ENCODE results near the gene PNMA8B. TPM values are rescaled to one million over a fixed set of nuclear protein-coding genes. Genes with fewer than 3 reads are reported as not detected.
"Not testable (repeated sequence)": the region's sequence is repeated elsewhere in the genome, so short reads cannot be mapped to it uniquely, and the experiment has no call there.

Gene PNMA8B
- total RNA-seq, 1 experiment from 2014 or later, result 0.07 TPM

DNA sequence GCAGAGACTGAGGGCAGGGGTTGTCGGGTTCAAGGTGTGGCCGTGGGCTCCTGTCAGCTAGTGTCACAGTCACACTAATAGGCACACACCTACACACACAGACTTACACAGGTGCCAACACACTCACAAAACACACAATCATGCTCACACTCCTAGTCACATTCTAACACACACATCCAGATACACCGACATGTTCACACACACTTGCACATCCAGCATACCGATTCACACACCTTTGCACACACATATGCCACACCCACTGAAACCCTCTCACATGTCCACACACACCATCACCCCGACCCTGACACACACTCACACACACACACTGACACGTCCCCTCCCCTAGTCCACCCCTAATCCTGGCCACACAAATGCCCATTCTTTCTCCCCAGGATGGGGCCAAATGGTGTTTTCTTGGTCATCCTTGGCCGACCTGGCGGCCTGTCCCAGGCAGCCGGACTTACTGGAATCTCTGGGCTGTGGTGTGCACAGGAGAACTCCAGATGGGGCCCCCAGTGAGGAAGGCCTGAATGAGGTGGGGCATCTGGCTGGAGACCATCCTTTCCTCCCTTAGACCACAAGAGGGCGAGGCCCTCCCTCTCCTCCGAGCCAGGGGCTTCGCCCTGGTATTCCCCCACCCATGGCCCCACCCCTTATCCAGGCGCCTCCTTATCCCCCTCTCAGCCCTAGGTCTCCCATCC is 19.1 kb upstream of the PNMA8B start:
- DNase-seq (ENCODE audit: low read depth), result no peak

DNA sequence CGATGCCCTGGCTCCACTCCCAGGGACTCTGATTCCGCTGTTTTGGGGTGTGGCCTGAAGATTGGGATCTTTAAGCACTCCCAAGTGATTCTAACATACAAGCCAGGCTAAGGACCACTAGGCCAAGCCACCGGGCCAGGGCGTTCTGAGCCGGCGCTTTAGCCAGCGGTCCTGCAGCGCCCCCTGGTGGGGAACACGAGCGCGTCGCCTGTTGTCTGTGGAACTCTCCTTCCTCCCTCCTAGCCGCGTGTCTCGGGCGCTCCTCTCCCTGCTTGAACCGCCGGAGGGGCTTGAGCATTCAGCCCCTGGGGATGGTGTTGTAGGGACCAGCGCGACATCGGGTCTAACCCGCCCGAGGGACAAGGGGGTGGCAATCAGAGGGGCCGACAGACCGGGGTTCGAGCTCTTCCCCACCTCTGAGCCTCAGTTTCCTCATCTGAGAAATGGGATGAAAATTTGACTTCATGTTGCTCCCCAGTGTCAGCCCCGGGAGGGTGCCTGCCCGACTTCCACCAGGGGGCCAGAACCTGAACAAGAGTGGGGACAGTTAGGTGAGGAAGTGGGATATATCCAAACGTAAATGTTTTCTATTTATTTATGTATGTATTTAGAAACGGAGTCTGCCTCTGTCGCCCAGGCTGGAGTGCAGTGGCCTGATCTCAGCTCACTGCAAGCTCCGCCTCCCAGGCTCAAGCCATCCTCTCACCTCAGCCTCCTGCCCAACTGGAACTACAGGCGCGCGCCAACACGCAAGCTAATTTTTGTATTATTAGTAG is 18.0 kb upstream of the PNMA8B start:
- DNase-seq (ENCODE audit: low read depth), result peak; percentile 59

DNA sequence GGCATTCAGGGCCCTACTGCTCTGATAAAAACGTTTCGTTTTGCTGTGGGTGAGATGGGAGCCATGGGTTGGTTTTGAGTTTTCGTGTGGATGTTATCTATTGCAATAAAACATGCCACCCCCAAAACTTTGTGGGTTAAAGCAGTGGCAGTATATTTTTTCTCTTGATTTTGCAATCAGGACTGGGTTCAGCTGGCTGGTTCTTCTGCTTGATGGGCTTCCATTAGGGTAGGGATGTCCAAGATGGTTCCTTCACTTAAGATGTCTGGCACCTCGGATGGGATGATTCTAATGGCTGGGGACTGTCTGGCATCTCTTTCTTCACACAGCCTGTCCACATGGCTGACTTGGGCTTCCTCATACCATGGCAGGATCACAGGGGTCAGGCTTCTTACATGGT is 15.6 kb upstream of the PNMA8B start:
- no peak for DNase-seq (ENCODE audit: low read depth)

DNA sequence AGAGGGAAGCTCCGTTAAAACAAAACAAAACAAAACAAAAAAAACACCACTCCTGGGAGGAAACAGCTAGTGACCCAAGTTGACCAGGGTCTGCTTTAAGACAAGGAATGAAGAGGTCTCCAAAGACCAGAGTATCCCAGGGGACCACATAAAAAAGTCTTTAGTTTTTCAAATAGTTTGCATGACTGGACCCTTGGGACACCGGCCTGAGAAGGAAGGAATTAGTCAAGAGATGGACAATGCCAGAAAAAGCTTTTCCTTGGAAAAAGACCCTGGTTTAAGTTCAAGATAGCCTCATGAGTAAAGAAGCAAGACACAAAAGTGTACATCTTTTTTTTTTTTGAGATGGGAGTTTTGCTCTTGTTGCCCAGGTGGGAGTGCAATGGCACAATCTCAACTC is 12.5 kb upstream of the PNMA8B start:
- no peak for DNase-seq (ENCODE audit: low read depth)

DNA sequence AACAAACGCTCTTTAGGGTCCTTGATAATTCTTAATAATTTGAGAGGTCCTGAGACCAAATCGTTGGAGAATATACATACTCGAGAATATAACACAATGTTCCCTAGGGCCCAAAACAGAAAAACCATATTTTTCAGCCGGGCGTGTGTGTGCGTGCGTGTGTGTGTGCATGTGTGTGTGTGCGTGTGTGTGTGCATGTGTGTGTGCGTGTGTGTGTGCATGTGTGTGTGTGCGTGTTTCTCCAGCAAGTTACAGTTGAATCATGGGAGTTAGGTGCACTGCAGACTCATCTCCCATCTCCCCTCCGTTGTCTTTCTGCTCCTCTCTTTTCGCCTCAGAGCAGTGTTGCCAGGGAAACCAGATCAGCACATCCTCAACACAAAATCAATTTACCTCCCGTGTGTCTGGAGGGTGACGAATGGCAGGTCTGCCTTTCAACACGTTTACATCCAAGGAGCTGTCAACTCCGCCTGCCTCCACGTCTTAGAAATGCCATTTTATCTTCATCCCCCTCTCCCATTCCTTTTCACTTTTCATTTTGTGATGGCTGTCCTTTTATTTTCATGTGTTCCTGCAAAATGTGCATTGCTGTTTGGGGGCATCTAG is 8.3 kb upstream of the PNMA8B start:
- peak; percentile 23 for DNase-seq (ENCODE audit: low read depth)

DNA sequence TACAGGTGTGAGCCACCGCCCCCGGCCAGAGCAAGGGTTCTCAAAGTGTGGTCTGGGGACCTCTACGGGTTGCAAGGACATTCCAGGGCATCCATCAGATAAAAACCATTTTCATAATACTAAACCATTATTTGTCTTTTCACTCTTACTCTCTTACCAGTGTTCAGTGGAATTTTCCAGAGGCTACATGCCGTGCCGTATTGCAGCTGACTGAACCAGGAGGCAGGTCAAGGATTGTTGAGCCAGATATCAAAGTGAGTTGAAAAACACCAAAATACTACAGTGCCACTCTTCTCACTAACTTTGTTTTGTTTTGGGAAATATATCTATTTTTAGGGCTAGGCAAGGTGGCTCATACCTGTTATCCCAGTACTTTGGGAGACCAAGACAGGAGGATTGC is 7.2 kb upstream of the PNMA8B start:
- no peak for DNase-seq (ENCODE audit: low read depth)

DNA sequence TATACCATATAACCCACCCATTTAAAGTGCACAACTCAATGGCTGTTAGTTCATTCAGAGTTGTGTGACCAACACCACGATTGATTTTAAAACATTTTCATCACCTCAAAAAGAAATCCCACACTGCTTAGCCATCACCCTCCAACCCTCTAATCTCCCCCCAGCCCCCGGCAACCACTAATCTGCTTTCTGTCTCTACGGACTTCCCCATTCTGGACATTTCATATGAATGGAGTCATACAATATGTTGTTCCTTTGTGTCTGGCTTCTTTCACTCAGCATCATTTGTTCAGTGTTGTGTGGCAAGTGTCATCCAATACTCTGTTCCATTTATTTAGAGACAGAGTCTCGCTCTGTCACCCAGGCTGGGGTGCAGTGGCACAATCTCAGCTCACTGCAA is 4.0 kb upstream of the PNMA8B start:
- no peak for DNase-seq (ENCODE audit: low read depth)

DNA sequence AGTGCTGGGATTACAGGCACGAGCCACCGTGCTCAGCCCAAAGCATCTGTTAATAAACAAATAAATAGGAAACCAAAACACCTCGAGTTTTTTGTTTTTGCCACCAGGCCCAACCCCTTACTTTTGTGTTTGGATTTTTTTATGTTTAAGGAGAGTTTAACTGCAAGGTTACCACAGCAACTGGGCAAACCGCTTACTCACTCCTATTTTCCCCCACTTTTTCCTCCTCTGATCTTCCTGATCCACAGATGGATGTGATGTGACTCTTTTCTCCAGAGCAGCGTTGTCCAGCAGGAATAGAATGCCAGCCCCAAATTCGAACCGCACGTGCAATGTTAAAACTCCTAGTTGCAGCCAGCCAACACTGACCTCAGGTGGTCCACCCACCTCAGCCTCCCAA is 2.1 kb upstream of the PNMA8B start:
- peak; percentile 41 for DNase-seq (ENCODE audit: low read depth)

DNA sequence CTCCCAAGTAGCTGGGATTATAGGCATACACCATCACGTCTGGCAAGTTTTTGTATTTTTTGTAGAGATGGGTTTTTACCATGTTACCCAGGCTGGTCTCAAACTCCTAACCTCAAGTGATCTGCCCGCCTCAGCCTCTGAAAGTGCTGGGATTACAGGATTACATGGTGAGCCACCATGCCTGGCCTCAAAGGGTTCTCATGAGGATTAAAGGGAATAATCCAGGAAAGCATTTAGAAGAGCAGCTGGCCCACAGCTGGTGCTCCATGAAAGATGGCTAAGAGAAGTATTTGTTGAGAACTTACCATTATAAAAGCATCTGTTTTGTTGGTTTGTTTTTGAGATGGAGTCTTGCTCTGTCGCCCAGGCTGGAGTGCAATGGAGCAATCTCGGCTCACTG is 1.2 kb upstream of the PNMA8B start:
- DNase-seq (ENCODE audit: low read depth), result not testable (repeated sequence)

DNA sequence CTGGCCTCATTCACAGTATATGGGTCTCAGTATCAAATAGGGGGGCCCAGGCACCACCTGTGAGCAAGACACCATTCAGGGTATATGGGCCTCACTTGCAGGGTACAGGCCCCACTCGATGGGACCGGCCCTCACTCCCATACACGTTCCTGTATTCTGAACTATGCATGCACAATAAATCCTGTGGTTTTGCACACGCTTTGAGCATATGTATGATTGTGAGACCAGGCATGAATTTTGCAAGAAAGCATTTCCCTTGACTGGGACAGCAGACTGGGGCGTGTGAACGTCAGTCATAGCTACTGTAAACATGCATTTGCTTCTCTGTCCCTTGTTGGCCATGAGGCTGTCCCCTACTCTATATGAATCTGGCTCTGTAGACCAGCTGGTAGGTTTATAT is 637 bp upstream of the PNMA8B start:
- no peak for DNase-seq (ENCODE audit: low read depth)

DNA sequence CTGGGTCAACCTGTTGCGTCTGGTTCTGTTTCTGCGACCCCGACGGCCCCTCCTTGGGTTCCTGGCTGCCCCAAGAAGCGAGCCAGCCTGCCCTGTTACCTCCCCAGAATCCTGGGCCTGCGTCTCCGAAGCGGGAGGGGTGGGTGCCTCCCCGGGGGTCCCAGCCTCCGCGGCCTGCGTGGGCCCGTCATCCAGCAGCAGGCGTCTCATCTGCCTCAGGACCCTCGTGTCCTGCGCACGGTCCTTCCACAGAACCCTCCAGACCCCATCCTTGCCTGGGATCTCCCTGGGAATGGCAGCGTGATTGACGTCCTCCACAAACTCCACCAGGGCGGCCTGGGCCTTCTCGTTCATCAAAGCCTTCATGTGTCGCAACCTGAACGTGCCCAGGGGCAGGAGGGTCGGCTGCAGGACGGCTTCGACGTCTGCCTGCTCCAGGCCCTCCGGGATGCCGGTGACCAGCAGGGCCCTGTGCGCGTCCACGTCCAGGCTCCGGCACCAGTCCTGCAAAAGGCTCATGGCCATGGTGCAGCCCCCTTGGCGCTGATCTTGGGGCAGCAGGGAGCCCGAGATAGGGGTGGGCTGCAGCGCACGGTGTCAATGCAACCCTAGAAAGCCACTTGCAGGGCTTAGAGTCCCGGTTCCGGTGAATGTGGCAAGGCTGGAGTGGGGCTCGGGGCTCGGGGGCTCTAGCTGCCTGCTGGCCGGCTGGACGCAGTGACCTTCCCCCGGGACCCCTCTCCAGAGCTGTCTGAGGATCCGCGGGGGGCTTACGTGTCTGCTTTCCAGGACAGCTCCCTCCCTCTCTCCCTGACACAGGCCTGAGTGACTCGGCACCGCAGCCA is 504 bp downstream of the PNMA8B start:
- no peak for DNase-seq (ENCODE audit: low read depth)

DNA sequence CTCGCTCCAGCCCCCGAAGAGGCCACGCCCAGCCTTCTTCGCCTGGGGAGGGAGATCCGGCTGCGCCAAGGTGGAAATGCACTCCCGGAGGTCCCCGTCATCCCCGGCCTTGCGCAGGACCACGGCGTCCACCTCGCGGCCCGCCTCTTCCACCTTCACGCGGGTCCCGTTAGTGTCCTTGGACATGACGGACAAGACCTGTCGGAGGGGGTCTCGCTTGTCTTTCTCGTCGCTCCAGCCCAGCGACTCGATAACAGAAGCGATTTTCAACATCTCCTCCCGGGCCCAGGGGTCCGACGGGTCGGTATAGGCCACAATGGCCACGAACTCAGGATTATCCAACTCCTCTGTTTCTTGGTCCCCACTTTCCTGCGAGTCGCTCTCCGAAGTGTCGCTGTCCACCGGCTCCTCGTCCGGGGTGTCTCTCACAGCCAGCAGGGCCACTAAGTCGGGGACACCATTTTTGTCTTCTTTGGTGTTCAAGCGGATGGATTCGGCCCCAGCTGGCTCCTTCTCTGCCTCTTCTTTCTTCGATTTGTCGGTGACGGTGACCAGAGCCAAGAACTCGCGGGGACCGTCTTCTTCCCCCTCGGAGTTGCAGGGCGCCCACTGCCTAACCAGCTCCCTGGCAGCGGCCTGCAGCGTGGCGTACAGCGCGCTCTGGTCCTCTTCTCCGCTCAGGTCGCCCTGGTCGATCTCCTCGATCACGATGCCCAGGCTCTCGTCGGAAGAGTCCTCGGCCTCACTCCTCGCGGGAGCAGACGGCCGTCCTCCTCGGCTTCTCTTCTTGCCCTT is 1.3 kb downstream of the PNMA8B start:
- DNase-seq (ENCODE audit: low read depth), result no peak

DNA sequence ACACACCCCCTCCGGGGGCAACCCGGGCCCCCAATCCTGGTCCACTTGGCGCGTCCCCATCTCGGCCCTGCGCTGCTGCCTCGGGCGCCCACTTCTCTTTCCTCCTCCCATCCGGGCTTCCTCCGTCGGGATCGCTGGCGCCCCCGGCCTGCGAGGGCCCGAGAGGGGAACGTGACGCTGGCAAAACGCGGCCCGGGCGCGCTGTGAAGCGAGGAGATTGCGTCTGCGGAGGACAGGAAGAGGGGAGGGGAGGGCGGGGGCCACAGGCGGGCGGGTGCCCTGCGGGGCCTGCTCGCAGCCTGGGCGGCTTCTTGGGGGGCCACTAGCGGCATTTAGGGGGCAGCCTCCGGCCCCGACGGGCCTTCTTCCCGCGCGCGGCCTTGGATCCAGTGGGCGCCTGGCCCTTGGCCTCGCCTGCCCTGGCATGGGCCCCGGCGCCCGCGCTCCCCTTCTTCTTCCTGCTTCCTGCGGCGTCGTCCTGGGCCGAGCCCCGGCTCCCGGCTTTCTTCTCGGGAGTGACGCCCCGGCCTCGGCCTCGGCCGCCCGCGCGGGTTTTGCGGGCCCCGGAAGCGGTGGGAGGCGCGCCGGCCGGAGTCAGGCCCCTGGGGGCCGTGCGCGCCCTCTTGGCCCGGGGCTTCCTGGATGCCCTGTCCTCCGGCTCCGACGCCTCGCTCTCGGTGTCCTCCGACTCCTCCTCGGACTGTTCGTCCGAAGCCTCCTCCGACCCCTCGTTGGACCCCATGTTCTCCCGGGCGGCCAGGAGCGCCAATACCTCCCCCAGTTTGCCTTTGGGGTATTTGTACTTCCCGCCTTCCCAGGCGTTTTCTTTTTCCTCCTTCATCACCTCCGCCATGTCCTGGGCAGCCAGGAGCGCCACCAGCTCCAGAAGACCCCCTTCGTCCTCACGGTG is 2.2 kb downstream of the PNMA8B start:
- no peak for DNase-seq (ENCODE audit: low read depth)

DNA sequence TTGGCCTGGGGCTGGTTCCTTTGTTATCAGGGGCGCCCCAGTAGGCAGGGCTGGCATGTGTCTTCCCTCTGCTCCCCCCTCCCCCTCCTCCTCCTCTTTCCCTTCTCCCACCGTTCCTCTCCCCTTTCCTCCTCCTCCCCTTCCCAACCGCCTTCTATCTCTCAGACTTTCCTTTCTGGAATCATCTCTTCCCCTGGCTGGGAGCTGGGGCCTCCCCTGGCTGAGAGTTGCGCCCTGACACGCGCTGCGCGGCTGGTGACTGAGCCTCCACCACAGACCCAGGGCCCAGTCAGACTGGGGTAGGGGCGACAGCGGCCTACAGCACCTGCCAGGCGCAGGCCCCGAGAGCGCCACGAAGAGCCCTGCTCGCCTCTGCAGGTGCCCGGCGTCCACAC is 2.8 kb downstream of the PNMA8B start:
- no peak for DNase-seq (ENCODE audit: low read depth)

DNA sequence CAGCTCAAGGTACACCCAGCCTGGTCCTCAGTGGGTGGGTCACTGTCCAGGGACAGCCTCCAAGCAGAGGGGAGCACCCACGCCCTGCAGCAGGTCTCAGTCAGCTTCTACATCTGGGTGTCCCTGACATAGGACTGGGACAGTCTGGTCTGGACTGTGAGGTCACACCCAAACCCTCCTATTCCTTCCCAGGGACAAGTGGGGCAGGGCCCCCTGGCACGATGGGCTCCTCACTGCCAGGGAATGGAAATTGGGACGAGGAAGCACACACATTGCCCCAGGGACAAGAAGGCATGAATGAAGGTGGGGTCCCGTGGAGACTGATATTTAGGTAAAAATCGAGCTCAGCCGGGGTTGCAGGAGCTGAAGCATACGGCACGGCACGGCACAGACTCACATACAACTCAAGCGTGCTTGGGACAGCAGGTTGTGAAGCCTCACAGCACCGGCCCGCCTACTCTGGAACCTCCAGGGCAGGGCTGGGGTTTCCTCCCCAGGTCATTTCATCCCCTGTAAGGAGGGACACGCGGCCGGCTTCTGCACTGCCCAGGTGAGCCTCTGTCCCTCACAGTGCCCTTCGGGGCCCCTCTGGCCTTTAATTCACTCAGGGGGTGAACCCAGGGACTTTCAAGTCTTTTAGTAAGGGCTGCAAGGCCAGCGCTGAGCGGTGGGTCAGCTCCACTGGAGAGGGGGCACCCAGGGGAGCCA is 3.5 kb downstream of the PNMA8B start:
- no peak for DNase-seq (ENCODE audit: low read depth)

DNA sequence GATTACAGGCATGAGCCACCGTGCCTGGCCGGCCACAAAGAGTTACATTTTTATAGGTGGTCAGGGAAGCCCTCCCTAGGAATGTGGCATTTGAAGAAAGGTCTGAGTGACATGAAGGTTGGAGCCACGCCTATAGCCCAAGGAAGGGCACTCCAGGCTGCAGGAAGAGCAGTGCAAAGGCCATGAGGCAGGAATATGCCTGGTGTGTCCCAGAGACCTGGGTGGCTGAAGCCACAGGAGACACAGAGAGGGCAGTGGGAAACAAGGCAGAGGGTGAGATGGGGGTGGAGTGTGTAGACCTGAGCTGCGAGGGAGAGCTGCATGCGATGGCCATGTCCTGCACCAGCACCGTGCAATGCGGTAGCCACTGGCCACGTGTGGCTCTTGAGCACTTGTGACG is 4.9 kb downstream of the PNMA8B start:
- no peak for DNase-seq (ENCODE audit: low read depth)

DNA sequence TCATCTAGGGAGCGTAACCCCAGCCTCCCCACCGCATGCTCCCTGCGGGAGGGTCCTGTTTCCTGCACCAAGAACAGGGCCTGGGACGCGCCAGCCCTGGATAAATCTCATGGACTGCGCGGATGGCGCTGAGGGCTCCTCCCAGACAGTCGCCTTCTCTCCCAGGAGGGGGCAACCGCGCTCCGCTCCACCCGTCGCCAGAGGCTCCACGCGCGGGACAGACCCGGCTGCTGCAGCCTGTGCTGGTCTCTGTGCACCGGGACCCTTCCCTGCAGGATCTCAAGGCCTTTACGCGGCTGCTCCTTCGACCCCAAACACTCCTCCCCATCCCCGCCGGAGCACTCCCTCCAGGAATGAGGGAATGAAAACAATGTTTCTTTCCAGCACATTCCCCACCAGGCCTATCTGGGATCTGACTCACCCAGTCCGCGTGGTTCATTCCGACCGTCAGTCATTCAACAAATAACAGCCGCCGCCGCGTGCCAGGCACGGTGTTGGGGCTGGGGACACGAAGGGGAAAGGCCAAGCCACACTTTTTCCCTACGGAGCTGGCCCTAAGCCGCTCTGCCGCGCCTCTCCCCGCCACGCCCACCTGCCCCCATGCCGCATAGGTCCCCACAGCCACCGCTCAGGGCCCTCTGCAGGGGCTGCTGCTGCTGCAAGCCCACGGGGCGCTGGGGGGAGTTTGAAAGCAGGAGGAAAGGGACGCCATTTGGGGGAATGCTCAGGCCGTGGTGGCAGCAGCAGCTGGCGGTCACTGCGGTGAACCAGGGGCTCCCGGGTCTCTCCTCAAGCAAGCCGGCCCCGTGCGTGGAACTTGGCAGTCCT is 6.0 kb downstream of the PNMA8B start:
- peak; percentile 15 for DNase-seq (ENCODE audit: low read depth)

DNA sequence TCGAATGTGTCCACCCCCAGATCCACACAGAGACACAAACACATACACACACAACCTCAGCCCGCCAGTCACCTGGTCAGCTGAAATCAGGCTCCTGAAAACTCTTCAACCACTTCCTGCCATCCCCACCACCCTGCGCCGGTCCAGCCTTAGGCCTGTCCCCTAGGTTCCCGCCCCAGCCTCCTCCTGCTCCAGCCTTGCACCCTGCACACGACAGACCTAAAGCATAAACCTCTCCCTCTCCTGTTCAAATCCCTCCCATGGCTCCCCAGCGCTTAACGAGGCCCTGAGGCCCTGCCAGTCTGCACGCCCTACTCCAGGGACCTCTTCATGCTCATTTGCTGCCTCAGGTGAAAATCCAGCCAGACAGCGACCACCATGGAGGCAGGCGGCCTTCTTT is 7.1 kb downstream of the PNMA8B start:
- DNase-seq (ENCODE audit: low read depth), result no peak

All from M059J (cell line).